Smooth muscle cell (in vitro differentiated cells): ENCODE measurements around the gene HOXC9. TPM values are rescaled to one million over a fixed set of nuclear protein-coding genes. Genes with fewer than 3 reads are reported as not detected.

Source experiments
- DNase-seq: peaks from one replicate; lab custom pipeline; 2025; ENCODE audit not compliant: unreplicated experiment; lab: John Stamatoyannopoulos, UW
- H2AFZ ChIP-seq: fragments of 200-600 bp; sonication (generic); 2 replicates; pipeline ENCODE4 v1.6.0; 2016; ENCODE audit warnings: antibody characterized with exemption, low read depth, mild to moderate bottlenecking
- H3F3A ChIP-seq: fragments of 200-600 bp; sonication (generic); 2 replicates; pipeline ENCODE4 v1.6.0; 2017; ENCODE audit warnings: antibody characterized with exemption, low read depth
- H3K27ac ChIP-seq: fragments of 200-600 bp; sonication (generic); 2 replicates; pipeline ENCODE4 v1.5.1; 2016; ENCODE audit warnings: low read depth, mild to moderate bottlenecking
- H3K27me3 ChIP-seq: fragments of 200-600 bp; sonication (generic); 2 replicates; pipeline ENCODE4 v1.6.1; 2016; ENCODE audit warnings: low read depth, mild to moderate bottlenecking
- H3K36me3 ChIP-seq: fragments of 200-600 bp; sonication (generic); 2 replicates; pipeline ENCODE4 v1.5.1; 2016; ENCODE audit warnings: low read depth
- H3K4me1 ChIP-seq: fragments of 200-600 bp; sonication (generic); 2 replicates; pipeline ENCODE4 v1.5.1; 2016; ENCODE audit warnings: low read depth
- H3K4me2 ChIP-seq: fragments of 200-600 bp; sonication (generic); 2 replicates; pipeline ENCODE4 v1.6.0; 2016; ENCODE audit warnings: mild to moderate bottlenecking
- H3K4me3 ChIP-seq: fragments of 200-600 bp; sonication (generic); 2 replicates; pipeline ENCODE4 v1.5.1; 2016; ENCODE audit warnings: mild to moderate bottlenecking
- H3K79me2 ChIP-seq: fragments of 200-600 bp; sonication (generic); 2 replicates; pipeline ENCODE4 v1.6.0; 2016; ENCODE audit warnings: low read depth, mild to moderate bottlenecking
- H3K9ac ChIP-seq: fragments of 200-600 bp; sonication (generic); 2 replicates; pipeline ENCODE4 v1.6.0; 2016; ENCODE audit warnings: low read depth
- H3K9me3 ChIP-seq: fragments of 200-600 bp; sonication (generic); replicated peaks from 2 replicates; pipeline ENCODE4 v1.5.1; 2016; ENCODE audit warnings: low read depth
- H4K20me1 ChIP-seq: fragments of 200-600 bp; sonication (generic); 2 replicates; pipeline ENCODE4 v1.6.0; 2016; ENCODE audit warnings: low read depth
- CTCF ChIP-seq: fragments of 200-600 bp; sonication (generic); IDR thresholded peaks from 2 replicates; pipeline ENCODE4 v1.5.1; 2017; ENCODE audit warnings: borderline replicate concordance, mild to moderate bottlenecking, antibody characterized with exemption; ENCODE audit not compliant: insufficient read depth, poor library complexity, severe bottlenecking
- WGBS: methylation state at CpG from one replicate; pipeline ENCODE4 v1.1.7; 2016; ENCODE audit warnings: low lambda C conversion rate; 5-methylcytosine and 5-hydroxymethylcytosine counted together
- polyA plus RNA-seq: library from polyadenylated mRNA; unstranded; fragments of >200 nt; fragmentation: Nextera tagmentation; extraction: Ambion mirVana; gene quantifications from 2 replicates; pipeline ENCODE4 v1.2.1, GENCODE V29; 2016
- total RNA-seq: library from RNA; depleted of rRNA; stranded (reverse); fragments of >200 nt; gene quantifications from 2 replicates; pipeline ENCODE4 v1.2.3, GENCODE V29; 2014

HOXC9 gene
- total and polyA plus RNA-seq, 2 experiments from 2014 or later = 1.2 to 2.7 TPM

DNA sequence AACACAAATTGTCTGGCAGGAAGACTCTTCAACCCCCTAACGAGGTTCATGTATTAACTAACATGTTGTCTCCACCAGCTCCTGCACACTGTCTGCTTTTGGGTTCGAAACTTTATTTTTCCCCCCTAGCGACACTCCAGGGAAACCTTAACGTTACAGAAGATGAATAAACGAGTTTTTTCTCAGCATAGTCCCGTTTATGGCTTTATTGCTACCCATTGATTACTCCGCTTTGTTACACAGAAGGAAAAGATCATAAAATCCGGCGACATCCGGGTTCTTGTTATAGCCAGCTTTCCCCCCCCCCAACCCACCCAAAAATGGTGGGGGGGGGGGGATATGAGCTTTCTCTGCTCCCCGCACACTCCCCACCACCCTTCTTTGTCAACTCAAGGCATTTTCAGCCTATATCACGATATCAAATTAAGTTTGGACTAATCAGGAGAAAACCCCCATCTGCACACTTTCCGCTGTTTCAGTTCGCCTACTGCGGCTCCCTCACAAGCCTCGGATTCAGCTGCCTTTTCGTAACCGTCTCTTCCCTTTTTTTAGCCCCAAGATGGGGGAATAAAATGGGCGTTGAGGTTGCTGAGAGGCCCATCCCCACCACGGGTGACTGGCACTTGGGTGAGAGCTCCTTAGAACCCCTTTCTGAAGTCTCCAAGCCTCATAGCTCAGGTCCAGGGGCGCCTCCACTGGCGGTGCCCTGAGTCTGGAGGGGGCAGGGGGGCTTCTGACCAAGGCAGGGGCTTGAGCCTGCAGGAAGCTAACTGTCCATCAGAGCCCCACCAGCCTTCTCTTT lies 26.9 kb downstream of the HOXC9 start:
- 31% methylated on average over 21 of the region's 22 CpGs for WGBS
- peak overlapping the region; percentile 40 for H3K27ac ChIP-seq
- no peak overlapping the region for H3K9ac ChIP-seq
- H3K9me3 ChIP-seq = no peaks in the 10 kb centered on the region
- H2AFZ ChIP-seq = no peak overlapping the region
- H3K27me3 ChIP-seq = peaks cover 99% of the 10 kb centered on the region
- peaks cover 14% of the 10 kb centered on the region for H3K4me1 ChIP-seq
- no peaks in the 10 kb centered on the region for H3K36me3 ChIP-seq
- H3K79me2 ChIP-seq = peaks cover 36% of the 10 kb centered on the region
- no peaks in the 10 kb centered on the region for H3F3A ChIP-seq
- DNase-seq = no peak
- peak overlapping the region; percentile 33 for H3K4me2 ChIP-seq
- no peak overlapping the region for H3K4me3 ChIP-seq
- no peaks in the 10 kb centered on the region for H4K20me1 ChIP-seq
- no peak for TF ChIP-seq CTCF

GRCh38 chr12:54027442-54027786 lies 27.5 kb downstream of the HOXC9 start:
- H3K9me3 ChIP-seq = no peaks in the 10 kb centered on the region
- no peak for DNase-seq
- H3K27ac ChIP-seq = no peak overlapping the region
- H3K79me2 ChIP-seq = peaks cover 30% of the 10 kb centered on the region
- peaks cover 14% of the 10 kb centered on the region for H3K4me1 ChIP-seq
- no peak overlapping the region for H3K9ac ChIP-seq
- 64% methylated on average over 3 of the region's 3 CpGs for WGBS
- H2AFZ ChIP-seq = no peak overlapping the region
- peaks cover 99% of the 10 kb centered on the region for H3K27me3 ChIP-seq
- H3K36me3 ChIP-seq = no peaks in the 10 kb centered on the region
- H3F3A ChIP-seq = no peaks in the 10 kb centered on the region
- H3K4me2 ChIP-seq = peak overlapping the region; percentile 94
- no peaks in the 10 kb centered on the region for H4K20me1 ChIP-seq
- no peak for TF ChIP-seq CTCF
- no peak overlapping the region for H3K4me3 ChIP-seq

DNA sequence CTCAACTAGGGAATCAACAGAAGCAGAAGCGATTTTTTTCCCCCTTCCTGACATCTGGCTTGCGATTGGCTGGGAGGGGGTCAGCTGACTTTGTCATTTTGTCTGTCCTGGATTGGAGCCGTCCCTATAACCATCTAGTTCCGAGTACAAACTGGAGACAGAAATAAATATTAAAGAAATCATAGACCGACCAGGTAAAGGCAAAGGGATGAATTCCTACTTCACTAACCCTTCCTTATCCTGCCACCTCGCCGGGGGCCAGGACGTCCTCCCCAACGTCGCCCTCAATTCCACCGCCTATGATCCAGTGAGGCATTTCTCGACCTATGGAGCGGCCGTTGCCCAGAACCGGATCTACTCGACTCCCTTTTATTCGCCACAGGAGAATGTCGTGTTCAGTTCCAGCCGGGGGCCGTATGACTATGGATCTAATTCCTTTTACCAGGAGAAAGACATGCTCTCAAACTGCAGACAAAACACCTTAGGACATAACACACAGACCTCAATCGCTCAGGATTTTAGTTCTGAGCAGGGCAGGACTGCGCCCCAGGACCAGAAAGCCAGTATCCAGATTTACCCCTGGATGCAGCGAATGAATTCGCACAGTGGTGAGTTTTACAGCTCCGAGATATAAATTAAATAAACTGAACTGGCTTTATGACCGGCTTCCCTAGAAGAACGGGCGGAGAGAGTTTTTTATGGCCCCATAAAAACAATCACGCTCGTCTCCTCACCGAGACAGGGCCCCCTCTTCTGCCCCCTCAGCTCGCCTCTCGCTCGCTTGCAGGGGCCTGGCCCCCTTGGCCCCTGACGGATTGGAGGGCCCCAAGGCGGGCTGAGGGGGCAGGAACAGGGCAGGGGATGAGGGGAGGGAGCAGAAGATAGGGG lies 28.6 kb downstream of the HOXC9 start, which contains the start of gene HOXC6:
Gene HOXC6 (plus strand): TSS at position 127 of the 888 bp plus-strand sequence. CDS start 82 bp downstream, at position 209.
- Histone ChIP-seq H3K4me3 (peak within 1 kb of the TSS; percentile 52), H3K27me3 (peaks cover 99% of the 10 kb centered on the region), H2AFZ (peak within 1 kb of the TSS; percentile 70), H3F3A (no peaks in the 10 kb centered on the region), H4K20me1 (no peaks in the 10 kb centered on the region), H3K36me3 (no peaks in the 10 kb centered on the region), H3K27ac (peak within 1 kb of the TSS; percentile 73), H3K79me2 (peaks cover 21% of the 10 kb centered on the region), H3K9ac (peak within 1 kb of the TSS; percentile 60), H3K9me3 (no peaks in the 10 kb centered on the region), H3K4me2 (peak within 1 kb of the TSS; percentile 94), H3K4me1 (peaks cover 14% of the 10 kb centered on the region)
- TF ChIP-seq CTCF = no peak
- no peak for DNase-seq
- 5% methylated on average over 36 of the region's 36 CpGs for WGBS
